ENCODE data around the gene ZNF888.

- TF ChIP-seq POLR2AphosphoS5 (IDR thresholded peaks at IDR 0.05) (no peak), POLR2A (IDR thresholded peaks at IDR 0.05) (no peak), CTCF (IDR thresholded peaks at IDR 0.05 in 8 of 11, conservative IDR thresholded peaks at IDR 0.05 in 3 of 11) (no peak)
Observed at GRCh38 chr19:52891336-52891735, 31.9 kb downstream of the ZNF888 start.
